Parathyroid adenoma (tissue), 2 donors: ENCODE measurements around the gene PTPRH.

Experiments used
- H2AFZ ChIP-seq: fragments of 300-600 bp; sonication (generic); one replicate; pipeline ENCODE4 v1.7.0; 2017; ENCODE audit warnings: antibody characterized with exemption, mild to moderate bottlenecking
- H3K27ac ChIP-seq: fragments of 300-600 bp; sonication (generic); one replicate; pipeline ENCODE4 v1.7.0; 2017
- H3K27me3 ChIP-seq: fragments of 300-600 bp; sonication (generic); one replicate; pipeline ENCODE4 v1.7.0; 2017; ENCODE audit warnings: low read length; ENCODE audit not compliant: control insufficient read depth, insufficient read depth
- H3K36me3 ChIP-seq: fragments of 300-600 bp; sonication (generic); one replicate; pipeline ENCODE4 v1.7.0; 2017; ENCODE audit warnings: low read length; ENCODE audit not compliant: control insufficient read depth, insufficient read depth
- H3K4me1 ChIP-seq: fragments of 300-600 bp; sonication (generic); one replicate; pipeline ENCODE4 v1.7.0; 2017; ENCODE audit warnings: control low read depth
- H3K4me2 ChIP-seq: fragments of 300-600 bp; sonication (generic); one replicate; pipeline ENCODE4 v1.7.0; 2017; ENCODE audit warnings: low read length
- H3K4me3 ChIP-seq: fragments of 300-600 bp; sonication (generic); one replicate; pipeline ENCODE4 v1.7.0; 2017; ENCODE audit warnings: low read depth, low read length
- H3K79me2 ChIP-seq: fragments of 300-600 bp; sonication (generic); one replicate; pipeline ENCODE4 v1.7.0; 2017; ENCODE audit warnings: control low read depth
- H3K9ac ChIP-seq: fragments of 300-600 bp; sonication (generic); one replicate; pipeline ENCODE4 v1.7.0; 2017; ENCODE audit warnings: mild to moderate bottlenecking
- H3K9me3 ChIP-seq: fragments of 300-600 bp; sonication (generic); one replicate; pipeline ENCODE4 v1.7.0; 2017; ENCODE audit warnings: low read length; ENCODE audit not compliant: control insufficient read depth
- TF ChIP-seq, protein P1 (sequence below): fragments of 300-600 bp; sonication (generic); IDR thresholded peaks from one replicate; pipeline ENCODE4 v1.7.0; 2017; ENCODE audit warnings: antibody characterized with exemption, mild to moderate bottlenecking
- donor health status: primary hyperparathyroidism.

The PTPRH gene

GRCh38 chr19:55229145-55229788, 20.0 kb upstream of the PTPRH start:
- Histone ChIP-seq H3K36me3 (no peaks in the 10 kb centered on the region), H3K27ac (no peak overlapping the region), H3K79me2 (no peaks in the 10 kb centered on the region), H3K27me3 (no peaks in the 10 kb centered on the region), H3K4me1 (no peaks in the 10 kb centered on the region), H3K9me3 (no peaks in the 10 kb centered on the region), H2AFZ (no peak overlapping the region), H3K4me2 (no peak overlapping the region), H3K9ac (no peak overlapping the region), H3K4me3 (no peak overlapping the region)
- TF ChIP-seq, protein P1, sequence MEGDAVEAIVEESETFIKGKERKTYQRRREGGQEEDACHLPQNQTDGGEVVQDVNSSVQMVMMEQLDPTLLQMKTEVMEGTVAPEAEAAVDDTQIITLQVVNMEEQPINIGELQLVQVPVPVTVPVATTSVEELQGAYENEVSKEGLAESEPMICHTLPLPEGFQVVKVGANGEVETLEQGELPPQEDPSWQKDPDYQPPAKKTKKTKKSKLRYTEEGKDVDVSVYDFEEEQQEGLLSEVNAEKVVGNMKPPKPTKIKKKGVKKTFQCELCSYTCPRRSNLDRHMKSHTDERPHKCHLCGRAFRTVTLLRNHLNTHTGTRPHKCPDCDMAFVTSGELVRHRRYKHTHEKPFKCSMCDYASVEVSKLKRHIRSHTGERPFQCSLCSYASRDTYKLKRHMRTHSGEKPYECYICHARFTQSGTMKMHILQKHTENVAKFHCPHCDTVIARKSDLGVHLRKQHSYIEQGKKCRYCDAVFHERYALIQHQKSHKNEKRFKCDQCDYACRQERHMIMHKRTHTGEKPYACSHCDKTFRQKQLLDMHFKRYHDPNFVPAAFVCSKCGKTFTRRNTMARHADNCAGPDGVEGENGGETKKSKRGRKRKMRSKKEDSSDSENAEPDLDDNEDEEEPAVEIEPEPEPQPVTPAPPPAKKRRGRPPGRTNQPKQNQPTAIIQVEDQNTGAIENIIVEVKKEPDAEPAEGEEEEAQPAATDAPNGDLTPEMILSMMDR = no peak

- H3K4me2 ChIP-seq = no peak within 1 kb of the TSS
- H2AFZ ChIP-seq = no peak within 1 kb of the TSS
- no peaks in the 10 kb centered on the region for H3K27me3 ChIP-seq
- no peaks in the 10 kb centered on the region for H3K4me1 ChIP-seq
- H3K27ac ChIP-seq = no peak within 1 kb of the TSS
- no peaks in the 10 kb centered on the region for H3K9me3 ChIP-seq
- TF ChIP-seq, protein P1 = no peak
- no peaks in the 10 kb centered on the region for H3K36me3 ChIP-seq
- H3K4me3 ChIP-seq = no peak within 1 kb of the TSS
- no peaks in the 10 kb centered on the region for H3K79me2 ChIP-seq
- H3K9ac ChIP-seq = no peak within 1 kb of the TSS
These were observed 19.2 kb upstream of the PTPRH start, which contains the start of gene TMEM86B for GRCh38 chr19:55228403-55229031. Gene TMEM86B (minus strand): TSS chr19:55228763. CDS start chr19:55228741, 22 bp downstream.

GRCh38 chr19:55228015-55228391, 18.7 kb upstream of the PTPRH start:
- no peak overlapping the region for H2AFZ ChIP-seq
- no peaks in the 10 kb centered on the region for H3K79me2 ChIP-seq
- H3K4me2 ChIP-seq = no peak overlapping the region
- TF ChIP-seq, protein P1 = no peak
- no peaks in the 10 kb centered on the region for H3K36me3 ChIP-seq
- no peak overlapping the region for H3K27ac ChIP-seq
- no peaks in the 10 kb centered on the region for H3K9me3 ChIP-seq
- no peaks in the 10 kb centered on the region for H3K4me1 ChIP-seq
- no peak overlapping the region for H3K4me3 ChIP-seq
- H3K27me3 ChIP-seq = no peaks in the 10 kb centered on the region
- no peak overlapping the region for H3K9ac ChIP-seq

DNA sequence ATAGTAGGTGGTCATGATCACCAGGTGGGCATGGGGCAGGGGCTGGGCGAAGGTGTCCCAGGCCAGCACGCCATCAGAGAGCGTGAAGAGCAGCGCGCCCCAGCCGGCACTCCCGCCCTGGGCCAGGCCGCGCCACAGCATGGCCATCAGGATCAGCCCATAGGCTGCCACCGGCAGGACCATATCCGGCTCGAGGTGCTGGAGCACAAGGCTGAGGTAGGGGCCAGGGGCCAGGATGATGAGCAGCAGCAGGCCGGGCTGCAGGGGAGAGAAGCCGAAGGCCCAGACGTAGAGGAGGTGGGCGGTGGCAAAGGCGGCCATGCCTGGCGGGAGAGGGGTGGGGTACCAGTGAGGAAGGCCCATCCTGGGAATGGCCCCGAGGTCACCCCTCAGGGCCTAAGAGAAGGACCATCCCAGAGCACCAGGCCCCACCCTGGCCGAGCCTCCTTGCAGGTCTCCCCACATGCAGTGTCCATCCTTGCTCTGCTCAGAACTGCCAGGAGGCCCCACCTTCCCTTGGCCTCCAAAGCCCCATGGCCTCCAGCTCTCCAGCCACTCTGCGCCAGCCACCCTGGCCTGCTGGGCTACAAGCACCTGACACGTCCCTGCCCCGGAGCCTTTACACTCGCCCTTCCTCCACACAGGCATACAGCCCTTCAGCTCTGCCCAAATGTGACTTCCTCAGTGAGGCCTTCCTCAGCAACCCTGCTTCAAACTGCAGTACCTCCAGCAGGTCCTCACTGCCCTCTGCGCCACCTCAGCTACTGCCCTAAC, 18.1 kb upstream of the PTPRH start:
- Histone ChIP-seq H3K27me3 (no peaks in the 10 kb centered on the region), H3K4me3 (no peak overlapping the region), H3K9ac (no peak overlapping the region), H3K4me1 (no peaks in the 10 kb centered on the region), H3K79me2 (no peaks in the 10 kb centered on the region), H3K27ac (no peak overlapping the region), H2AFZ (no peak overlapping the region), H3K4me2 (no peak overlapping the region), H3K9me3 (no peaks in the 10 kb centered on the region), H3K36me3 (no peaks in the 10 kb centered on the region)
- TF ChIP-seq, protein P1 = no peak
